Measurements from ENCODE around the gene KCTD18. TPM values are rescaled to one million over a fixed set of nuclear protein-coding genes. Genes with fewer than 3 reads are reported as not detected.

The KCTD18 gene
- 32.7 and 33.7 TPM in 2 replicates for total RNA-seq

- Histone ChIP-seq H3K27ac (ENCODE audit: low read depth, low read length) (peak within 1 kb of the TSS; percentile 31), H3K79me2 (ENCODE audit: insufficient read depth, low read length) (peaks cover 17% of the 10 kb centered on the region), H2AFZ (ENCODE audit: low read length) (peak within 1 kb of the TSS; percentile 92), H3K27me3 (ENCODE audit: insufficient read depth, low read length) (peaks cover 25% of the 10 kb centered on the region), H4K20me1 (ENCODE audit: insufficient read depth, low read length) (no peaks in the 10 kb centered on the region), H3K4me1 (ENCODE audit: insufficient read depth, low read length) (peaks cover 11% of the 10 kb centered on the region), H3K4me3 (ENCODE audit: insufficient read depth, low read length) (peak within 1 kb of the TSS; percentile 87), H3K36me3 (ENCODE audit: insufficient read depth, low read length) (no peaks in the 10 kb centered on the region), H3K9me3 (ENCODE audit: low read depth, low read length) (no peaks in the 10 kb centered on the region), H3K4me2 (ENCODE audit: insufficient read depth, low read length) (peak within 1 kb of the TSS; percentile 89)
- peak; percentile 67 for TF ChIP-seq CTCF (IDR thresholded peaks at IDR 0.05; ENCODE audit: extremely low read depth, low read depth, low read length)
- peak; percentile 99 for DNase-seq (ENCODE audit: insufficient read length, low spot score, missing footprints)
Measured at GRCh38 chr2:200509612-200510433, at the start of gene KCTD18. KCTD18 (minus strand) TSS chr2:200510068; CDS start chr2:200507016, 3,052 bp downstream.

- no peak for DNase-seq (ENCODE audit: insufficient read length, low spot score, missing footprints)
- Histone ChIP-seq H2AFZ (ENCODE audit: low read length) (no peak overlapping the region), H4K20me1 (ENCODE audit: insufficient read depth, low read length) (no peaks in the 10 kb centered on the region), H3K9me3 (ENCODE audit: low read depth, low read length) (no peaks in the 10 kb centered on the region), H3K36me3 (ENCODE audit: insufficient read depth, low read length) (peaks cover 18% of the 10 kb centered on the region), H3K4me3 (ENCODE audit: insufficient read depth, low read length) (no peak overlapping the region), H3K4me2 (ENCODE audit: insufficient read depth, low read length) (no peak overlapping the region), H3K27me3 (ENCODE audit: insufficient read depth, low read length) (no peaks in the 10 kb centered on the region), H3K27ac (ENCODE audit: low read depth, low read length) (no peak overlapping the region), H3K79me2 (ENCODE audit: insufficient read depth, low read length) (peaks cover 2% of the 10 kb centered on the region), H3K4me1 (ENCODE audit: insufficient read depth, low read length) (no peaks in the 10 kb centered on the region)
- no peak for TF ChIP-seq CTCF (IDR thresholded peaks at IDR 0.05; ENCODE audit: extremely low read depth, low read depth, low read length)
Measured at GRCh38 chr2:200540793-200541192, 30.9 kb upstream of the KCTD18 start.

GRCh38 chr2:200538139-200538538 is 28.3 kb upstream of the KCTD18 start:
- H4K20me1 ChIP-seq (ENCODE audit: insufficient read depth, low read length): no peaks in the 10 kb centered on the region
- H3K4me1 ChIP-seq (ENCODE audit: insufficient read depth, low read length): no peaks in the 10 kb centered on the region
- no peak overlapping the region for H3K4me2 ChIP-seq (ENCODE audit: insufficient read depth, low read length)
- H3K9me3 ChIP-seq (ENCODE audit: low read depth, low read length): no peaks in the 10 kb centered on the region
- H3K4me3 ChIP-seq (ENCODE audit: insufficient read depth, low read length): no peak overlapping the region
- H3K27ac ChIP-seq (ENCODE audit: low read depth, low read length): no peak overlapping the region
- no peak for TF ChIP-seq CTCF (IDR thresholded peaks at IDR 0.05; ENCODE audit: extremely low read depth, low read depth, low read length)
- DNase-seq (ENCODE audit: insufficient read length, low spot score, missing footprints): no peak
- peaks cover 10% of the 10 kb centered on the region for H3K79me2 ChIP-seq (ENCODE audit: insufficient read depth, low read length)
- H3K27me3 ChIP-seq (ENCODE audit: insufficient read depth, low read length): no peaks in the 10 kb centered on the region
- H3K36me3 ChIP-seq (ENCODE audit: insufficient read depth, low read length): peaks cover 14% of the 10 kb centered on the region
- H2AFZ ChIP-seq (ENCODE audit: low read length): peak overlapping the region; percentile 38

GRCh38 chr2:200534572-200534971 is 24.7 kb upstream of the KCTD18 start:
- no peak for TF ChIP-seq CTCF (IDR thresholded peaks at IDR 0.05; ENCODE audit: extremely low read depth, low read depth, low read length)
- Histone ChIP-seq H2AFZ (ENCODE audit: low read length) (peak overlapping the region; percentile 42), H3K9me3 (ENCODE audit: low read depth, low read length) (no peaks in the 10 kb centered on the region), H4K20me1 (ENCODE audit: insufficient read depth, low read length) (no peaks in the 10 kb centered on the region), H3K79me2 (ENCODE audit: insufficient read depth, low read length) (peaks cover 42% of the 10 kb centered on the region), H3K27ac (ENCODE audit: low read depth, low read length) (no peak overlapping the region), H3K4me3 (ENCODE audit: insufficient read depth, low read length) (no peak overlapping the region), H3K36me3 (ENCODE audit: insufficient read depth, low read length) (peaks cover 9% of the 10 kb centered on the region), H3K4me1 (ENCODE audit: insufficient read depth, low read length) (no peaks in the 10 kb centered on the region), H3K4me2 (ENCODE audit: insufficient read depth, low read length) (peak overlapping the region; percentile 29), H3K27me3 (ENCODE audit: insufficient read depth, low read length) (no peaks in the 10 kb centered on the region)
- no peak for DNase-seq (ENCODE audit: insufficient read length, low spot score, missing footprints)
